GM20431 (cell line): Measurements from ENCODE around the gene IRF7.

Experiments used
- in situ Hi-C: fragments of 300-500 bp; cut with MseI, MboI; formaldehyde crosslinking; loops from one replicate; pipeline ENCODE4 v1.15.0; 2020; ENCODE audit warnings: low sequenced_read_pairs; ENCODE audit not compliant: unreplicated experiment

Gene IRF7

GRCh38 chr11:641806-642370, 26.1 kb upstream of the IRF7 start:
- in situ Hi-C loops, result no loop called here

GRCh38 chr11:640021-640706, 24.4 kb upstream of the IRF7 start:
- in situ Hi-C loops, result no loop called here

- in situ Hi-C loops, result no loop called here
Observed at GRCh38 chr11:639332-639955, 23.7 kb upstream of the IRF7 start.

GRCh38 chr11:638631-639331, 23.0 kb upstream of the IRF7 start:
- in situ Hi-C loops, result no loop called here

GRCh38 chr11:637593-638521, 22.1 kb upstream of the IRF7 start:
- in situ Hi-C loops, result no loop called here

- in situ Hi-C loops, result no loop called here
Observed at GRCh38 chr11:637333-637592, 21.5 kb upstream of the IRF7 start.

- in situ Hi-C loops, result no loop called here
Observed at GRCh38 chr11:636511-637332, 21.0 kb upstream of the IRF7 start, which contains the start of gene DRD4. TSS of gene DRD4 (plus strand) at chr11:637269. CDS start at chr11:637305, 36 bp downstream.

GRCh38 chr11:635945-636510, 20.3 kb upstream of the IRF7 start:
- in situ Hi-C loops, result no loop called here

- in situ Hi-C loops, result no loop called here
Observed at GRCh38 chr11:630871-631270, 15.1 kb upstream of the IRF7 start.

GRCh38 chr11:629237-629583, 13.5 kb upstream of the IRF7 start:
- in situ Hi-C loops, result no loop called here

GRCh38 chr11:628056-628455, 12.3 kb upstream of the IRF7 start:
- in situ Hi-C loops, result no loop called here

- in situ Hi-C loops, result no loop called here
Observed at GRCh38 chr11:627308-627576, 11.5 kb upstream of the IRF7 start.

GRCh38 chr11:626475-627307, 10.9 kb upstream of the IRF7 start, which contains the start of gene SCT:
TSS of gene SCT (minus strand) at chr11:627181. CDS start at chr11:627143, 38 bp downstream.
- in situ Hi-C loops, result no loop called here

- in situ Hi-C loops, result no loop called here
Observed at GRCh38 chr11:625636-626268, 10.0 kb upstream of the IRF7 start.

- in situ Hi-C loops, result no loop called here
Observed at GRCh38 chr11:624705-625635, 9.2 kb upstream of the IRF7 start, which contains the start of gene CDHR5. TSS of gene CDHR5 (minus strand) at chr11:624955. CDS start at chr11:624902, 53 bp downstream.

- in situ Hi-C loops, result no loop called here
Observed at GRCh38 chr11:623999-624704, 8.4 kb upstream of the IRF7 start.
